Measurements from ENCODE around the gene SWI5. TPM values are rescaled to one million over a fixed set of nuclear protein-coding genes. Genes with fewer than 3 reads are reported as not detected.

SWI5 gene
- polyA plus RNA-seq, 3 donors: 14.4 to 18.0 (median 16.2) TPM

DNA sequence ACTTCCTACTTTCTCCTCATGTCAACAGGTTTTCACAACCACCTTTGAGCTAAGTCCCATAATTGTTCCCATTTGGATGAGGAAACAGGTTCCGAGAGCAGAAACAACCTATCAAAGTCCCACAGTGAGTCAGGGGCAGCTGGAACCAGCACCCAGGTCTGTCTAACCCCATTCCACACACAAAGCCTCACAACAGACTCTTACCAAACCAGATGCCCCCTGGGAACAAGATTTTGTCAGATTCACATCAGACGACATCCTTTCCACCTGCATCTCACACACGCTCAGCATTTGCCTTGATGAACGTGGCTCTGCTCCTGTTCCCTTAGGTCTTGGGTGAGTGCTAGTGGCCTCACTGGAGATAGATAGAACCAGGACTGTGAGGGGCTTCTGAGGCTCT lies 17.0 kb downstream of the SWI5 start:
- H3K27ac Mint-ChIP-seq: no peak overlapping the region
- H3K9me3 Mint-ChIP-seq: no peaks in the 10 kb centered on the region
- TF ChIP-seq, protein P1, sequence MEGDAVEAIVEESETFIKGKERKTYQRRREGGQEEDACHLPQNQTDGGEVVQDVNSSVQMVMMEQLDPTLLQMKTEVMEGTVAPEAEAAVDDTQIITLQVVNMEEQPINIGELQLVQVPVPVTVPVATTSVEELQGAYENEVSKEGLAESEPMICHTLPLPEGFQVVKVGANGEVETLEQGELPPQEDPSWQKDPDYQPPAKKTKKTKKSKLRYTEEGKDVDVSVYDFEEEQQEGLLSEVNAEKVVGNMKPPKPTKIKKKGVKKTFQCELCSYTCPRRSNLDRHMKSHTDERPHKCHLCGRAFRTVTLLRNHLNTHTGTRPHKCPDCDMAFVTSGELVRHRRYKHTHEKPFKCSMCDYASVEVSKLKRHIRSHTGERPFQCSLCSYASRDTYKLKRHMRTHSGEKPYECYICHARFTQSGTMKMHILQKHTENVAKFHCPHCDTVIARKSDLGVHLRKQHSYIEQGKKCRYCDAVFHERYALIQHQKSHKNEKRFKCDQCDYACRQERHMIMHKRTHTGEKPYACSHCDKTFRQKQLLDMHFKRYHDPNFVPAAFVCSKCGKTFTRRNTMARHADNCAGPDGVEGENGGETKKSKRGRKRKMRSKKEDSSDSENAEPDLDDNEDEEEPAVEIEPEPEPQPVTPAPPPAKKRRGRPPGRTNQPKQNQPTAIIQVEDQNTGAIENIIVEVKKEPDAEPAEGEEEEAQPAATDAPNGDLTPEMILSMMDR (IDR thresholded peaks at IDR 0.05): no peak
- no peaks in the 10 kb centered on the region for H3K27me3 Mint-ChIP-seq (ENCODE audit: low read depth in 3 of 3)
- intact Hi-C loops (cut with micrococcal nuclease): loop anchor here in 1 of 2 donors (10.0 kb wide), 1 partner anchor 122 kb away; no protein-coding TSS in a partner anchor
- DNase-seq: no peak
- Histone ChIP-seq H3K27ac (ENCODE audit: low read depth in 1 of 2, low read length in 2 of 2) (no peak overlapping the region), H3K79me2 (ENCODE audit: insufficient read depth, low read length) (no peaks in the 10 kb centered on the region), H3K4me1 (ENCODE audit: control insufficient read depth in 1 of 2, insufficient read depth in 2 of 2, low read length in 2 of 2) (no peaks in the 10 kb centered on the region), H2AFZ (ENCODE audit: insufficient read depth, low read depth, low read length, poor library complexity, severe bottlenecking) (no peak overlapping the region), H3K4me2 (replicated peaks; ENCODE audit: extremely low read depth, low read length, poor library complexity, severe bottlenecking) (no peak overlapping the region), H3K9me3 (replicated peaks in 1 of 2; ENCODE audit: control insufficient read depth in 1 of 2, insufficient read depth in 1 of 2, low read length in 2 of 2) (no peaks in the 10 kb centered on the region), H4K20me1 (ENCODE audit: insufficient read depth, low read length) (no peaks in the 10 kb centered on the region), H3K36me3 (replicated peaks in 1 of 2; ENCODE audit: control insufficient read depth in 1 of 2, insufficient read depth in 2 of 2, low read length in 2 of 2) (no peaks in the 10 kb centered on the region), H3K9ac (ENCODE audit: insufficient read depth, low read length, poor library complexity, severe bottlenecking) (no peak overlapping the region), H3K4me3 (replicated peaks in 1 of 3; ENCODE audit: low read depth in 2 of 3, low read length in 3 of 3) (no peak overlapping the region), H3K27me3 (ENCODE audit: control insufficient read depth in 2 of 2, insufficient read depth in 2 of 2, low read length in 2 of 2) (no peaks in the 10 kb centered on the region)
- no peaks in the 10 kb centered on the region for H3K4me1 Mint-ChIP-seq
- peaks cover 3 to 15% of the 10 kb centered on the region in 2 donors for H3K36me3 Mint-ChIP-seq
- no peak overlapping the region for H3K4me3 Mint-ChIP-seq
- 100% methylated on average over 1 of the region's 4 CpGs for WGBS (ENCODE audit: insufficient coverage)

DNA sequence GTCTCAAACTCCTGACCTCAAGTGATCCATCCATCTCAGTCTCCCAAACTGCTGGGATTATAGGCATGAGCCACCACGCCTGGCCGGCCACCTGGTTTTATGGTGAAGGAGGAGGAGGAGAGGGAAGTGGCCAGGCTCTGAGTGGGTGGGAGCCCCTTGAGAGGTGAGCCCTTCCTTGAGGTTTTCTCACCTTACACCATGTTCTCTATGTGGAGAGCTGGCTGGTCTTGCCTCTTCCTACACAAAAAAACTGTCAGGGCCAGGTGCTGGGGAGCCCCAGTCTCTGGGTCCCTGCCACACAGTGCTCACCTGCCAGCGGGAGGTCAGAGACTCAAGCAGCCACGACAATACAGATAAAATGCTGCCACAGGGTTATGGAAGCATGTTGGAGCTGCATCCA lies 18.1 kb downstream of the SWI5 start:
- Histone ChIP-seq H3K36me3 (replicated peaks in 1 of 2; ENCODE audit: control insufficient read depth in 1 of 2, insufficient read depth in 2 of 2, low read length in 2 of 2) (no peaks in the 10 kb centered on the region), H3K4me2 (replicated peaks; ENCODE audit: extremely low read depth, low read length, poor library complexity, severe bottlenecking) (no peak overlapping the region), H3K9ac (ENCODE audit: insufficient read depth, low read length, poor library complexity, severe bottlenecking) (no peak overlapping the region), H3K4me3 (replicated peaks in 1 of 3; ENCODE audit: low read depth in 2 of 3, low read length in 3 of 3) (no peak overlapping the region), H3K79me2 (ENCODE audit: insufficient read depth, low read length) (no peaks in the 10 kb centered on the region), H3K4me1 (ENCODE audit: control insufficient read depth in 1 of 2, insufficient read depth in 2 of 2, low read length in 2 of 2) (no peaks in the 10 kb centered on the region), H3K27ac (ENCODE audit: low read depth in 1 of 2, low read length in 2 of 2) (no peak overlapping the region), H4K20me1 (ENCODE audit: insufficient read depth, low read length) (no peaks in the 10 kb centered on the region), H2AFZ (ENCODE audit: insufficient read depth, low read depth, low read length, poor library complexity, severe bottlenecking) (no peak overlapping the region), H3K9me3 (replicated peaks in 1 of 2; ENCODE audit: control insufficient read depth in 1 of 2, insufficient read depth in 1 of 2, low read length in 2 of 2) (no peaks in the 10 kb centered on the region), H3K27me3 (ENCODE audit: control insufficient read depth in 2 of 2, insufficient read depth in 2 of 2, low read length in 2 of 2) (no peaks in the 10 kb centered on the region)
- Mint-ChIP-seq H3K27ac (no peak overlapping the region), H3K4me3 (no peak overlapping the region), H3K36me3 (peaks cover 0 to 7% of the 10 kb centered on the region in 2 donors), H3K27me3 (ENCODE audit: low read depth in 3 of 3) (no peaks in the 10 kb centered on the region), H3K9me3 (no peaks in the 10 kb centered on the region), H3K4me1 (no peaks in the 10 kb centered on the region)
- WGBS (ENCODE audit: insufficient coverage): 94% methylated on average over 2 of the region's 4 CpGs
- no peak for DNase-seq
- TF ChIP-seq, protein P1 (IDR thresholded peaks at IDR 0.05): no peak
- intact Hi-C loops (cut with micrococcal nuclease): loop anchor here in 1 of 2 donors (10.0 kb wide), 1 partner anchor 121 kb away; no protein-coding TSS in a partner anchor

Data from CD14-positive monocyte (primary cell).